Measurements from ENCODE around the gene PRRT4.
A peak's percentile ranks its signal among the peaks of the same experiment; 100 is the strongest.

Gene PRRT4

GRCh38 chr7:128361411-128362379 is at the start of gene PRRT4:
PRRT4 (minus strand) TSS chr7:128361690.
- Histone ChIP-seq H3K9me2 (replicated peaks; ENCODE audit: insufficient read depth, low read length) (no peaks in the 10 kb centered on the region), H3K9ac (ENCODE audit: low read length) (no peak within 1 kb of the TSS), H3K27me3 (replicated peaks; ENCODE audit: insufficient read depth, low read length) (peaks cover 85% of the 10 kb centered on the region), H3K9me3 (replicated peaks; ENCODE audit: insufficient read depth, low read length) (no peaks in the 10 kb centered on the region), H3K36me3 (replicated peaks; ENCODE audit: insufficient read depth, low read length) (no peaks in the 10 kb centered on the region), H3K4me3 (ENCODE audit: low read length) (peak within 1 kb of the TSS; percentile 54), H4K20me1 (ENCODE audit: insufficient read depth, low read length) (no peaks in the 10 kb centered on the region), H3F3A (ENCODE audit: insufficient read depth, low read length) (no peaks in the 10 kb centered on the region), H3K4me1 (ENCODE audit: low read length) (no peaks in the 10 kb centered on the region; the same call in 1 of the 2 replicates), H3K27ac (ENCODE audit: low read length) (no peak within 1 kb of the TSS), H3K79me2 (ENCODE audit: low read length) (no peaks in the 10 kb centered on the region), H3K4me2 (ENCODE audit: low read depth, low read length) (peak within 1 kb of the TSS; percentile 86), H2AFZ (ENCODE audit: low read length) (peak within 1 kb of the TSS; percentile 51)
- peak; percentile 40 for DNase-seq
- TF ChIP-seq CTCF (IDR thresholded peaks at IDR 0.05; ENCODE audit: low read length) (peak; percentile 22), EZH2 (optimal IDR thresholded peaks at IDR 0.05; ENCODE audit: low read depth, low read length) (no peak)

- Histone ChIP-seq H4K20me1 (ENCODE audit: insufficient read depth, low read length) (no peaks in the 10 kb centered on the region), H3K79me2 (ENCODE audit: low read length) (peaks cover 2% of the 10 kb centered on the region), H3K27ac (ENCODE audit: low read length) (no peak overlapping the region), H3K4me2 (ENCODE audit: low read depth, low read length) (peak overlapping the region; percentile 97), H3K9me3 (replicated peaks; ENCODE audit: insufficient read depth, low read length) (no peaks in the 10 kb centered on the region), H3K4me1 (ENCODE audit: low read length) (peaks cover 4% of the 10 kb centered on the region; the same call in 1 of the 2 replicates), H3F3A (ENCODE audit: insufficient read depth, low read length) (peaks cover 25% of the 10 kb centered on the region), H3K4me3 (ENCODE audit: low read length) (peak overlapping the region; percentile 96), H3K9ac (ENCODE audit: low read length) (peak overlapping the region; percentile 37; the same call in 1 of the 2 replicates), H2AFZ (ENCODE audit: low read length) (peak overlapping the region; percentile 99), H3K9me2 (replicated peaks; ENCODE audit: insufficient read depth, low read length) (no peaks in the 10 kb centered on the region), H3K27me3 (replicated peaks; ENCODE audit: insufficient read depth, low read length) (peaks cover 38% of the 10 kb centered on the region), H3K36me3 (replicated peaks; ENCODE audit: insufficient read depth, low read length) (no peaks in the 10 kb centered on the region)
- no peak for TF ChIP-seq EZH2 (optimal IDR thresholded peaks at IDR 0.05; ENCODE audit: low read depth, low read length)
- no peak for TF ChIP-seq EZH2phosphoT487 (IDR thresholded peaks at IDR 0.05; ENCODE audit: low read length)
- TF ChIP-seq CTCF (IDR thresholded peaks at IDR 0.05; ENCODE audit: low read length) = no peak
- peak; percentile 54 for DNase-seq
Measured at GRCh38 chr7:128410451-128410753, 48.9 kb upstream of the PRRT4 start.

- Histone ChIP-seq H2AFZ (ENCODE audit: low read length) (peak within 1 kb of the TSS; percentile 99), H3K27me3 (replicated peaks; ENCODE audit: insufficient read depth, low read length) (peaks cover 38% of the 10 kb centered on the region), H3K4me1 (ENCODE audit: low read length) (peaks cover 6% of the 10 kb centered on the region; the same call in 1 of the 2 replicates), H3K9me3 (replicated peaks; ENCODE audit: insufficient read depth, low read length) (no peaks in the 10 kb centered on the region), H3K4me3 (ENCODE audit: low read length) (peak within 1 kb of the TSS; percentile 96), H3K27ac (ENCODE audit: low read length) (no peak within 1 kb of the TSS), H3K36me3 (replicated peaks; ENCODE audit: insufficient read depth, low read length) (no peaks in the 10 kb centered on the region), H4K20me1 (ENCODE audit: insufficient read depth, low read length) (no peaks in the 10 kb centered on the region), H3K9ac (ENCODE audit: low read length) (peak within 1 kb of the TSS; percentile 37; the same call in 1 of the 2 replicates), H3F3A (ENCODE audit: insufficient read depth, low read length) (peaks cover 25% of the 10 kb centered on the region), H3K79me2 (ENCODE audit: low read length) (peaks cover 8% of the 10 kb centered on the region), H3K9me2 (replicated peaks; ENCODE audit: insufficient read depth, low read length) (no peaks in the 10 kb centered on the region), H3K4me2 (ENCODE audit: low read depth, low read length) (peak within 1 kb of the TSS; percentile 97)
- no peak for TF ChIP-seq CTCF (IDR thresholded peaks at IDR 0.05; ENCODE audit: low read length)
- no peak for TF ChIP-seq EZH2phosphoT487 (IDR thresholded peaks at IDR 0.05; ENCODE audit: low read length)
- TF ChIP-seq EZH2 (optimal IDR thresholded peaks at IDR 0.05; ENCODE audit: low read depth, low read length) = no peak
- peak; percentile 84 for DNase-seq
Measured at GRCh38 chr7:128409596-128410450, 48.3 kb upstream of the PRRT4 start, which contains the start of gene IMPDH1. IMPDH1 (minus strand) TSS chr7:128409982; CDS start chr7:128409901, 81 bp downstream.
